PC-9 (cell line): ENCODE results near the gene CLIC6. TPM values are rescaled to one million over a fixed set of nuclear protein-coding genes. Genes with fewer than 3 reads are reported as not detected.

ENCODE experiments used
- BruUV-seq: library from RNA; stranded (reverse); fragments of 400-500 nt; replicated peaks from 2 replicates; lab custom pipeline; 2021; lab: Mats Ljungman, UMichigan
- CTCF ChIA-PET: fragments of 300-600 bp; sonication (Branson Sonifier 250); formaldehyde crosslinking; loops from one replicate; lab custom pipeline; 2022; ENCODE audit warnings: antibody characterized with exemption; lab: Charles Lee
- POLR2A ChIA-PET: fragments of 300-600 bp; sonication (Branson Sonifier 250); formaldehyde crosslinking; loops from one replicate; lab custom pipeline; 2022; ENCODE audit warnings: antibody characterized with exemption; ENCODE audit not compliant: unreplicated experiment; lab: Charles Lee
- DNase-seq, 2 experiments: peaks; one replicate each; pipeline versions ENCODE4 v3.0.0 to v3.0.0-alpha.2; 2015 to 2022; ENCODE audit warnings: mixed read lengths in 1 of 2
- H2AFZ ChIP-seq: fragments of 200-600 bp; sonication (generic); 2 replicates; pipeline ENCODE4 v1.8.1; 2017; ENCODE audit warnings: antibody characterized with exemption
- H3F3A ChIP-seq: fragments of 200-600 bp; sonication (generic); 2 replicates; pipeline ENCODE4 v1.8.1; 2017; ENCODE audit warnings: antibody characterized with exemption, mild to moderate bottlenecking, low read depth; ENCODE audit not compliant: insufficient read depth
- H3K27ac ChIP-seq: fragments of 200-600 bp; sonication (generic); 2 replicates; pipeline ENCODE4 v1.6.1; 2016; ENCODE audit warnings: mixed run types
- H3K27me3 ChIP-seq: fragments of 200-600 bp; sonication (generic); 2 replicates; pipeline ENCODE4 v1.6.1; 2016; ENCODE audit warnings: low read depth, mixed run types; ENCODE audit not compliant: insufficient read depth
- H3K36me3 ChIP-seq: fragments of 200-600 bp; sonication (generic); 2 replicates; pipeline ENCODE4 v1.6.1; 2016; ENCODE audit warnings: low read depth, mixed run types
- H3K4me1 ChIP-seq: fragments of 200-600 bp; sonication (generic); replicated peaks from 2 replicates; pipeline ENCODE4 v1.6.1; 2016; ENCODE audit warnings: mixed run types; ENCODE audit not compliant: insufficient read depth
- H3K4me2 ChIP-seq: fragments of 200-600 bp; sonication (generic); 2 replicates; pipeline ENCODE4 v1.6.1; 2017; ENCODE audit warnings: mixed run types
- H3K4me3 ChIP-seq: fragments of 200-600 bp; sonication (generic); 2 replicates; pipeline ENCODE4 v1.6.1; 2016; ENCODE audit warnings: mixed run types
- H3K79me2 ChIP-seq: fragments of 200-600 bp; sonication (generic); 2 replicates; pipeline ENCODE4 v1.6.1; 2017; ENCODE audit warnings: low read depth, mixed run types
- H3K9me2 ChIP-seq: fragments of 200-600 bp; sonication (generic); 2 replicates; pipeline ENCODE4 v1.8.1; 2017; ENCODE audit warnings: mild to moderate bottlenecking; ENCODE audit not compliant: insufficient read depth
- H3K9me3 ChIP-seq: fragments of 200-600 bp; sonication (generic); 2 replicates; pipeline ENCODE4 v1.8.1; 2016; ENCODE audit warnings: low read depth; ENCODE audit not compliant: insufficient read depth
- H4K20me1 ChIP-seq: fragments of 200-600 bp; sonication (generic); 2 replicates; pipeline ENCODE4 v1.8.1; 2017; ENCODE audit not compliant: insufficient read depth
- CTCF ChIP-seq: fragments of 200-600 bp; sonication (generic); conservative IDR thresholded peaks from 2 replicates; pipeline ENCODE4 v1.6.1; 2017; ENCODE audit warnings: mixed run types, antibody characterized with exemption, mild to moderate bottlenecking, moderate library complexity
- EZH2 ChIP-seq: fragments of 200-600 bp; sonication (generic); IDR thresholded peaks from 2 replicates; pipeline ENCODE4 v1.8.0; 2017; ENCODE audit warnings: antibody characterized with exemption, low read depth
- intact Hi-C: fragments of 100-400 bp; cut with micrococcal nuclease; formaldehyde crosslinking; loops from one replicate; pipeline ENCODE4 v1.10.0; 2022; ENCODE audit not compliant: unreplicated experiment
- total RNA-seq: library from RNA; stranded (reverse); gene quantifications from 2 replicates; pipeline ENCODE4 v1.2.3, GENCODE V29; 2021

Gene CLIC6
- total RNA-seq, 1 experiment from 2014 or later = not detected

GRCh38 chr21:34671891-34672290, 3.1 kb downstream of the CLIC6 start:
- Histone ChIP-seq H2AFZ (no peak overlapping the region), H3K4me3 (no peak overlapping the region), H3K79me2 (no peaks in the 10 kb centered on the region), H3K4me1 (no peaks in the 10 kb centered on the region), H3K36me3 (no peaks in the 10 kb centered on the region), H3K27ac (no peak overlapping the region), H4K20me1 (no peaks in the 10 kb centered on the region), H3F3A (no peaks in the 10 kb centered on the region), H3K4me2 (no peak overlapping the region), H3K9me2 (no peaks in the 10 kb centered on the region), H3K27me3 (peaks cover 22% of the 10 kb centered on the region), H3K9me3 (no peaks in the 10 kb centered on the region)
- DNase-seq = no peak
- TF ChIP-seq EZH2 (no peak), CTCF (no peak)
- intact Hi-C loops = no loop called here
- ChIA-PET POLR2A (no interaction called here), CTCF (interaction anchor here (0.6 kb wide), 1 partner anchor 304 kb away, joined by 16 read pairs; no protein-coding TSS in a partner anchor)
- no TSS peak for BruUV-seq

- peaks cover 22% of the 10 kb centered on the region for H3K27me3 ChIP-seq
Measured at GRCh38 chr21:34673006-34673405, 4.2 kb downstream of the CLIC6 start.

GRCh38 chr21:34674468-34674867, 5.7 kb downstream of the CLIC6 start:
- intact Hi-C loops = no loop called here
- H3K4me2 ChIP-seq = no peak overlapping the region
- H2AFZ ChIP-seq = no peak overlapping the region
- TF ChIP-seq EZH2 = no peak
- TF ChIP-seq CTCF = no peak
- H3K4me3 ChIP-seq = no peak overlapping the region
- DNase-seq = no peak
- no peaks in the 10 kb centered on the region for H3F3A ChIP-seq
- H3K79me2 ChIP-seq = no peaks in the 10 kb centered on the region
- H3K9me3 ChIP-seq = no peaks in the 10 kb centered on the region
- peaks cover 22% of the 10 kb centered on the region for H3K27me3 ChIP-seq
- no peak overlapping the region for H3K27ac ChIP-seq
- H3K9me2 ChIP-seq = no peaks in the 10 kb centered on the region
- BruUV-seq = no TSS peak
- ChIA-PET CTCF (interaction anchor here (0.9 kb wide), 1 partner anchor 25 kb away, joined by 5 read pairs; no protein-coding TSS in a partner anchor), POLR2A (no interaction called here)
- no peaks in the 10 kb centered on the region for H3K4me1 ChIP-seq
- no peaks in the 10 kb centered on the region for H3K36me3 ChIP-seq
- H4K20me1 ChIP-seq = no peaks in the 10 kb centered on the region

More at GRCh38 chr21:34673006-34673405, 4.2 kb downstream of the CLIC6 start:
- H2AFZ ChIP-seq = no peak overlapping the region
- no peak overlapping the region for H3K4me3 ChIP-seq
- H3K4me2 ChIP-seq = no peak overlapping the region
- no peaks in the 10 kb centered on the region for H3K79me2 ChIP-seq
- intact Hi-C loops = no loop called here
- no peaks in the 10 kb centered on the region for H3K9me2 ChIP-seq
- H3K4me1 ChIP-seq = no peaks in the 10 kb centered on the region
- BruUV-seq = no TSS peak
- TF ChIP-seq EZH2 (no peak), CTCF (no peak)
- ChIA-PET CTCF (interaction anchor here (0.6 kb wide), 1 partner anchor 310 kb away, joined by 3 read pairs; no protein-coding TSS in a partner anchor), POLR2A (no interaction called here)
- no peaks in the 10 kb centered on the region for H3K9me3 ChIP-seq
- no peaks in the 10 kb centered on the region for H3K36me3 ChIP-seq
- no peak for DNase-seq
- no peaks in the 10 kb centered on the region for H3F3A ChIP-seq
- H3K27ac ChIP-seq = no peak overlapping the region
- no peaks in the 10 kb centered on the region for H4K20me1 ChIP-seq
